ENCODE data around the gene EPB41L2.

Gene EPB41L2

DNA sequence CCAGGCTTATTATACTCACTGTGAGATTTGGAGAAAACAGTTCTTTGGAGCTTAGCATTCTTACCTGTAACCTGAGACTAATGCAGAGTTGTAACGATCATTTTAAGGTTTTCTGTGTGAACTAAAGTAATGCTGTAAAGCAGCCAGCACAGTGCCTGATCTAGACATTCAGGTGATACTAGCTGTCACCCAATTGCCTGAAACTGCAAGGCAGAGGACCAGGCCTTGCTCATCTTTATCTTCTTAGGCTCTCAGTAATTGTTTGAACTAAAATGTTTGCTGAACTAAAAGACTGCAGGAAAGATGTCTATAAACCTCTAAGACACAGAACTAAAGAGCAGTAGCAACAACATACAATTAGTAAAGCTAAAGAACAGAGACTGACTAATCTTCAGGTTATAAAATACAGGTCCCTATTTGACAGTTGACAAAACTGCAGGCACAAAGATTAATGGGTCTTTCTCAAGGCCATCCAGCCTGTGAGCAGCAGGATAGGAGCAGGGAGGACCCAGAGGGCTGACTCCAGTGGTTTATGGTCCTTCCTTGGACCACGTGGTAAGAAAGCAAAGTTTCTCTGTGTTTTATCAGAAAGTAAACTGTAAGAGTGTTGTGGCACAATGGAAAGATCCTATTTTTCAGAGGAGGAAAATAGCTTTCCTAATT, 204.4 kb downstream of the EPB41L2 start:
- no peak for DNase-seq

DNA sequence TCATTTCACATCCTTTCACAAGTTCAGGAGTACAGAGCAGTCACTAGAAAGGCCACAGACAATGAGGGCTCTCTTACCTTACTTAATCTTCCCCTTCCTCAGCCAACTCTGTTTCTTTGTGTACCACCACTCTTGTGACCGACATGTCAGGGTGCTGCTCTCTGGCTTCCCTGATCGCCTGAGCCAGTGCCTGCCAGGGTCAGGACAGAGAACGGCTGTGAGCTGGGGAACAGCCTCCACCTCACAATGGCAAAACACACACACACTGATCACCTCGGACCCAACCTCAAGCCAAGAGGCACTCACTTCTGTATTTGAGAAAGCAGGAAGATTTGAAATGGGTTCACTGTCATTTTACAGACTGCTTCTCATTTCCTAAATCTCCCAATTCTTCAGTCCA, 205.0 kb downstream of the EPB41L2 start:
- DNase-seq, result no peak

DNA sequence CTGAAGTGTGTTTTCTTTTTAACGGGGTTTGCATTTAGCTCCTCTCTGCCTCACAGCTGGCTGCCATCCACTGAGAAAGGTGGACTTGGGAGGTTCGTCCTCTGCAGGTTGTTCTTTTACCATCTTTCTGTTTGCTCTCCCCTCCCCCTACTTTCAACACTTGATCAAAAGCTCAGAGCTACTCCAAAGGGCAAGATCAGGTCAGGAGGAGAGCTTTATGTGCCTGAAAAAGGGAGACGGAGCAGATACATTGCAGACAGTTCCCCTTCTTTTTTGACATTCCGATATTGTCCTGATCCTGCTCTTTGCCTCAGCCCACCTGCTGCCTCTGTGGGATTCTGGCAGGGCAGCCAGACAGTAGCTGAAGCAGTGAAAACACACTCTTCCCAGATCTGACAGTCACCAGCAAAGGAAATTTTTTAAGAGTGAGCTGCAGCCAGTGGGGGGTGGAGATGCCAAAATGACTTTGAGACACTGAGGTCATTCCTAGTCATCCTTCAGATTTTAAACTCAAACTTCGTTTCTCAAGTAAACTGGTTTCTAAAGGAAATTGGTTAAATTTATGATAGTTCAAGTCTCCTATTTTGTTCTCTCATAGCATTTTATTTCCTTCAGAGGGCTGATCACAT, 209.4 kb downstream of the EPB41L2 start:
- no peak for DNase-seq

DNA sequence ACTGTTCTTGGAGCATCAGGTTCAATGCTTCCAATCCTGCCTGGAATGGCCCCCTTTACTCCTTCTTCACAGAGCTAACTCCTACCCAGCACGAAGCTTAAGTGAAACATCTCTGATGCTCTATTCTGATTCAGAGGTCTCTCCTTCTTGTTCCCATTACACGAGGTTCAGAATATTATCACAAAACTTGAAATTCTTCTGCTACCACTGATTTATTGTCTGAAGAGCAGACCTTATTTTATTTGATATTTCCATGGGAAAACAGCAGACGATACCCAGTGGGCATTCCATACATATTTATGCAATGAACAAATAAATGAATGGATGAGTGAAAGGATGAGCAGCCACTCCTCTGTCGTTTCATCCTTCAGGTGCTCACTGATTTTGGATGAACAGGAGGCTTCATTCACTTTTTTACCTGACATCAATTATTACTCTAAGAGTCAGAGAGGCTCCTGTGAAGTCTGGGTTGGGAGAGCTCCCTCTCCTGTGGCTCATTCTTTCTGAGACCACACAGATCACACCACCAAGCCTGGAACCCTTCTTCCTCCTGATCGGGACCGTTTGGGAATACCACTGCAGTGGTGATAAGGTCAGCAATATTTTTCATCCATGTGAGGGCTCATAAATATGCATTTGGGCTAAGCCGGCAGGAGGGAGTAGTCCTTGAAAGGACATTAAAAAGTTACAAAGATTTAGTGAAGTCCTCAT, 210.0 kb downstream of the EPB41L2 start:
- DNase-seq, result no peak

DNA sequence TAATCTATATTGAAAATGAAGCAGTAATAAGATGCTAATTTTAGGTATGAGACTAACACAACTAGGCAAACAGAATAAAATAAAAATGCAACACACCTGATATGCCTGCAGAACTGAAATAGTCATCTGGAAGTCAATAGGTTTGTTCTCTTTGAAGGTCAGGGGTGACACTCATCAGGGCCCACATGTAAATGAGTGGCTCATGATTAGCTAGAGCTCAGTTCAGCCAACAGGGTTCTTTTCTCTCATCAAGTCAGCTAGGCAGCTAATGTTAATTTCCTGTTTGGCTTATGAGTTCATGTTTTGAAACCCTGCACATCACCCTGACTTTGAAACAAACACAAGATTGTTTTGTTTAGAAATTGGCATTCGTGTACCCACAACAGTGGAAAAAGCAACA, 212.0 kb downstream of the EPB41L2 start:
- DNase-seq, result no peak

DNA sequence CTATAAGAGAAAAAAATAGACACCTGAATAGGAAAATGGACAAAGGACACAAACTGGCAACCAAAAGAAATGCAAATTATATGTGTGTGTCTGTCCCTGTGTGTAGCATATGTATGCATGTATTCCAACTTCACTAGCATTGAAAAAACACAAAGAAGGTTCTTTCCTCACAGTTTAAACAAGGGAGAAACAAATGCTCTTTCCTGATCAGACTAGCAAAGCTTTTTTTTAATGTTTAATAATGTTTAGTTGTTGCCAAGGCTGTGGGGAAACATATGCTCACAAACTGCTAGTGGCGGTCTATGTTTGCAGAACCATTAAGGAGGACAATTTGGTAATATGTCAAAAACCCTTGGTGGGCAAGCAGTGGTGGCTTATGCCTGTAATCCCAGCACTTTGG, 213.5 kb downstream of the EPB41L2 start:
- no peak for DNase-seq

DNA sequence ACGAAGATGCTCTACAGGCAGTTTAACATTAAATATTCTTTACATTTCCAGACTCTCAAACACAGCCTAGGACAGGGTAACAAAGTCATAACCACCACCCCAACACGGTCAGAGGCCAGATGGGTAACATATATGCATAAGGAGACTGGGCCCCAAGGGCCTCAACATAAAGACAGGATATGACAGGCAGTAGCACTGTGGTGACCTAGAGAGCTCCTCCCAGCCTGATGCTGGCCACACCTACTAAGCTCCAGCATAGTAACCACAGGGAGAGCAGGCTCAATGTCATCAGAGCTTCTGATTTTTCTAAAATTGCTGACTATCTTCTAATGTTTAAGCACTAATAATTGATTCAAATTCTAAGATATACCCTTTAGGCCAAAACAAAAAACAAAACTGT, 214.1 kb downstream of the EPB41L2 start:
- DNase-seq, result no peak

DNA sequence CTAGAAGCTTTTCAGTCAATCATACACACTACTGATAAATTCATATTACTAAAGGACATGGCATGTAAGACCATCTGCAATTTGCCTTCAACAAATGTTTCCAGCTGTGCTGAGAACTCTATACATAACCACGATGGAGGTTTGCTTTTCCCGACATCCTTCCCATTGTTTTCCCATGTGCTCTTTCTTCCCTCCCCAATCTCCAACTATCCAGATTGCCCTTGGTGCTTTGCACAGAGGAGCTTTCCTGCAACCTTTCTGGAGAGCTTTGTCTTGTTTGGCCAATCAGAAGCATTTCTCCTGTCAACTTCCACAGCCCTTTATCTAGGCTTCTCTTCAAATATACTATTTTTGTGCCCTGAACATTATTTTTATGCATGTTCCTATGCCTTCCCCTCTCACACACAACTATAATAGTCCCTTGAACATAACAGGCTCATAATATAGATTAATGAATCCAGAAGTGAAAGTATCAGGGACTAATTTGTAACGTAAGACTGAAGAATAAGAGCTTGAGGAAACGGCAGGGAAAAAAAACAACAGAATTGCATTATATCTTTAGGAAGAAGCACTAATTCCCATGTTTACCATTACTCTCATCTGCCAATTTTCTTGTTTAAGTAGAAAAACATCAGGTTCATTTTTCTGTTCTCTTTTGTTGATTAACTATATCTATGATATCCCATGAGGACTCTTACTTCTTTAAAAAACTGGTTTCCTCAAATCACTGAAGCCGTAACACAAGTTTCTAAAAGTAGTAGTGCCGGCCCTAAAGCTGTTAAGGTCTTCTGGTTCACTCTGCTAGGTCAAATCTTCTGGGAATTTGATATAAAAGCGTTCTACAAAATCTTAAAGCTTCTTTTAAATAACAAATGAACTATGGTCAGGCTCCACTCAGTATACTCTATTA, 215.8 kb downstream of the EPB41L2 start:
- DNase-seq, result no peak

DNA sequence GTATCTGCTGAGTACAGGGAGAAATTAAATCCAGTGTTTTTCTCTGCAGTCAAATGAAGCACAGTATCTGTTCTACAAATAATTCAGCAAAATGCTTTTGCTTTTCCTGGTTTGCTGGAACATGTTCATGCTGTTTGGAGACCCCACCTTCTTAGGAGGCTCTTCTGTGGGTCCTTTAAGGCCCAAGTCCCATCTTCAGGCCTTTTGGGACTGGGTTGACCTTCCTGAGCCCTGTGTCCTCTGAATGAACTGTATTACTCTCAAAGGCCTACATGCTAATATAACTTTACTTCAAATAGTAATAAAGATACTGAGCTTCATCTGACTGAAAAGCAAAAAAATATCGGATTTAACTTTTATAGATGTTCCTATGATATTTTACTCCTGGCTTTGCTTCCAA, 216.5 kb downstream of the EPB41L2 start:
- no peak for DNase-seq

DNA sequence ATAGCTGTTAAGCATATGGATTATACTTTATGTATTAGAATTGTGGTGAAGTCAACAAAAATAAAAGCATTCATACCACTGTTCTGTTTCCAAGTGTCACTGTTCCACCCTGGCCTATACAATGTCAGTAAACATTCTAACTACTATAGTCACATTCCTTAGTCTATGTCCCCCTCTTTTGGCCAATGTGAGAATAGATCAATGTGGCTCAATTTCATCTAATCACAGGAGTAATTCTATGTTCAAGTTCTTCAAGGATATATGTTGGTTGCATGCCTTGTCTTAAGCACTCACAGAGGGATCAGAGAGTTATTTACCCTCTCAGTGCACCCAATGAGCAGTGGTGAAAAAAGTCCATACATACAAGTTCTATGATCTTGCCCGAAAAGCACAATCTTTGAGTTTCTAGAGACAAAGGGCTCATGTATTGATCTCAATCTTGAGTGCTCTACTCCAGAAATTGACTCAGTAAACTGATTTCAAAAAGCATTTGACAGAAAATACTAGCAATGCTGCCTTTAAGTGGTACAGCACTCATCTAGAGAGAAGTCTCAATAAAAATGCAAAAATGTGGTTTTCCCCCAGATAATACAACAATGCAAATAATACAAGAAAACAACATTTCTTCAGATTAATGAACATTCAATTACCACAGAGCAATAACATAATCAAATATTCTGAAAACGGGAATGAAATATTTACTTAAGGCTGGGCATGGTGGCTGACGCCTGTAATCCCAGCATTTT, 219.3 kb downstream of the EPB41L2 start:
- DNase-seq, result peak in 1 of 2 donors; percentile 36

DNA sequence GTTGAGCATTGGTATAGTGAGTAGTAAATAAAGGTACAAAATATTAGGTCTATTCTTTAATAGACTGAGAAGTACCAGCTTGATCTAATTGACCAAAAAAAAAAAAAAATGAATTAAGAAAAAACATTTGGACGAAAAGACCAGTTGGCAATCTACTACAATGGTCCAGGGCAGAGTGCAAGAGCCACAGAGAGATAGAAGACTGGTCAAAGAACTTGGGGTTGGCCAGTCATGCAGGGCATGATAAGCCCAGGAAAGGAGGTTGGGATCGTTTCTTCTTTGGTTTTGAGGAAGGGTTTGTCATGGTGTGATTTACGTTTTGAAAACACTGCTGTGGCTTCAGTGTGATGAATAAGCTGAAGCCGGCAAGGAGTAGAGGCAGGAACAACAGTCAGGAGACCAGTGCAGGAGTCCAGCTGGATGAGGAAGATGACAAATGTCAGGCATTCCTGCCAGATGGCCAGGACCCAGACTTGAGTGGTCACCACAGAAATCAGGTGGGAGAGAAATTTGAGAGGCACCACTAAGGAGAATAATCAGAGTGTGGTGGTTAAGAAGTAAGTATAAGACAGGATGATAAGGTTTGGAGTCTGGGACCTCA, 221.8 kb downstream of the EPB41L2 start:
- DNase-seq, result no peak

DNA sequence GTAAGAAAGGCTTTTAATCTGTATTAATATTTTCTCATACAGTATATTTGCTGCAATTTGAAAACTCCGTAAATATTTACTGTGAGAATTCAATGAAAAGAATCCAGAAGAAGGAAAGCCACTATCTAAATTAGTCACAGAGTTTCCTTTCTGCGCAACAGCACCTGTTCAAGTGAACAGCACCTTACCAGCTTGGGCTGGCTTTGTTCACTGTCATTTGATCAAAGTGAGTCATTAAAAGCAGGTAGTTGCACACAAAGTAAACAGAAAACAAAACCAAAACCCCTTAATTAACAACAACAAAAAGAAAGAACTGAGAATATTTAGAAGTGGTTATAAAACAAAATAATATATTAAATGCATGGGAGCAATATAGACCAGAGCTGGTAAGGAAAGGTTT, 223.0 kb downstream of the EPB41L2 start:
- DNase-seq, result no peak

DNA sequence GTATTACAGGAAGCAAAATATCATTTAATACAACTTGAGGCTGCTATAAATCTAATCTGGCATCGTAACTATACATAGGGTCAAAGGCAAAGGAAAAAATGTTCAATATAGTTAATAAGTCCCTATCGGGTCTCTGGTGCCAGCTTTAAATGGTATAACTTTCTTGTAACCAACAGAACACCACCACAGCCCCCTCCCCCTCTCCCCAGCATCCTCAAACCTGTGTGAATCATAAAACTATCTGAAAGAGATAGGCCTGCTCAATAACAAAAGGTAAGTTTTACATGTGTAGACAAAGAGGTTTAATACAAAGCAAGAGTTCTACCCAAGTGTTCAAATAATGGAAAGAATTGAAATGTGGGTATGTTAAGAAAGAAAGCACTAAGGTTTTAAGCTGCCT, 223.7 kb downstream of the EPB41L2 start:
- no peak for DNase-seq

DNA sequence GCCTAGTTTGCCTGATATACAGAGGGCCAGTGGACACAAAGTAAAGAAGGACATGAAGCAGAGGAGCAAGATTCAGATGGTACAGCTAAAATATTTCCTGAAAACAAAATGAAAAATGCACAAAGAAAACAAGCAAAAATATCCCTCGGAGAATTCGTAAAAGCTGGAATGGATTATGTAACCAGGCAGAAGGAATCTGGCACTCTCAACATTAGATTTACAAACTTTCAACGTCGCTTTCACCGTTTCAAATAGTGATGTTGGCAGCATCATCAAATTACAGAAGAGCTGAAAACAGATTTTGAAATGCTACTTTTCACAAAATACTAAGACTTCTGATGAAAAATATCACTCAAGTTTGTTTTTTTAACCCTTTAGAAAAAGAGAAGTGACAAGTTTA, 224.1 kb downstream of the EPB41L2 start:
- no peak for DNase-seq

DNA sequence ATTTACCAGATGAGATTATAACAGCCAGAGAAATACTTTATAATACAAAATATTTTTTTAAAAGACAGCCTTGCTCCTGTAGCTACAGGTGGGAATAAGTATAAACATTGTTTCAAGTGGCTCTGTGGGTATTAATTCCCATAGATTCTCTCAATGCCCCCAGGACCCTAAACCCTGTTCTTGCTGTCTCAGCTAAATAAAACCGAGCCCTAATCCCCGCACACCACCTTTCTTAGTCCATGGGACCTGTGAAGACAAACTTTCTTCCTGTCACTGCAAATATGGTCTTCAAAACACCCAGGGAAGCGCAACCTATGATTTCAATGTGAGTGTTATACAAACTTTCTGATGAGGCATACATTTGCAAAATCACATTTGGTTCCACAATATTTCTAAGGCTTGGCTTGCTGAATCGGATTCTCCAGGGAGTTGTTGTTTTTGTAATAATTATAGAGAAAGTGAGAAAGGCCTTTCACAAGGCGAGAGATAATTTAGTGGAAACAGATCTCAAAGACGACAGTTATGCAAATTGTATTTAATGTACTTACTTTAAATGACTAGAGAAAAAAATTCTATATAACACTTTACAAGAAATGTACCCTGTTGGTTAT, 224.7 kb downstream of the EPB41L2 start:
- DNase-seq, result no peak

DNA sequence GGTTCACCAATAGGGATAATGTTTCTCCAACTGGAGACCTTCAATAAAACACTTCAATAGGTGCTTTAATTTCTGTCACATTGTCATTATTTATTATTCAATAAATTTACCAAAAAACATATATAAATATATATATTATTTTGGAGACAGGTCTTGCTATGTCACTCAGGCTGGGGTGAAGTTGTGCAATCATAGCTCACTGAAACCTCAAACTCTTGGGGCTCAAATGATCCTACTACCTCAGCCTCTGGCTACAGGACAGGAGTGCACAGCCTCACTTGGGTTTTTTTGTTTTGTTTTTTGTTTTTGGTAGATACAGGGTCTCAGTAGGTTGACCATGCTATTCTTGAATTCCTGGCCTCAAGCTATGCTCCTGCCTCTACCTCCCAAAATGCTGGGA, 226.0 kb downstream of the EPB41L2 start:
- no peak for DNase-seq

DNA sequence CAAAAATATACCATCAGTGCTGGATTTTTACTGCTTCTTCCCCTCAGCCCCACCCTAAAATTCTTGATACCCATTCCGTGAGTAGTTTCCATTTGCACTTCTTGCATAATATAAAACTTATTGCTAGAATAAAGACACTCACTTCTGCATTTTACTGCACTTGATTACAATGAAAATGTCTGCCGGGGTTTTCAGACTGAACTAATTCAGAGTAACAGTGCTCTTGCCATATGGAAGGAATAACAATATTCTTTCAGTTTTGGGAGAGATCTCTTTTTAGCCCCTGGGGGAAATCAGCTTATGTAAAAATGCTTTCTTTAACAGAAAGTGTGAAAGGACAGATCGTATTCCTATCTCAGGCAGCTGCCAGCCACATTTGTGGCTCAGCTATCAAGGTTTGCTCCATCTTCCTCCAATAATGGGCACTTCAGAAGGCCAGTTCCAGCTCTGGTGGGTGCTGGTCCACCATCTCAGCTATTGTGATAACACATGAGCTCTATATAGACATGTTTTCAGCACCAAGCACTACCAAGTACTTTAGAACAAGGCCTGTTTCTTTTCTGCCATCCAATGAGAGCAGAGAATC, 226.9 kb downstream of the EPB41L2 start:
- no peak for DNase-seq

DNA sequence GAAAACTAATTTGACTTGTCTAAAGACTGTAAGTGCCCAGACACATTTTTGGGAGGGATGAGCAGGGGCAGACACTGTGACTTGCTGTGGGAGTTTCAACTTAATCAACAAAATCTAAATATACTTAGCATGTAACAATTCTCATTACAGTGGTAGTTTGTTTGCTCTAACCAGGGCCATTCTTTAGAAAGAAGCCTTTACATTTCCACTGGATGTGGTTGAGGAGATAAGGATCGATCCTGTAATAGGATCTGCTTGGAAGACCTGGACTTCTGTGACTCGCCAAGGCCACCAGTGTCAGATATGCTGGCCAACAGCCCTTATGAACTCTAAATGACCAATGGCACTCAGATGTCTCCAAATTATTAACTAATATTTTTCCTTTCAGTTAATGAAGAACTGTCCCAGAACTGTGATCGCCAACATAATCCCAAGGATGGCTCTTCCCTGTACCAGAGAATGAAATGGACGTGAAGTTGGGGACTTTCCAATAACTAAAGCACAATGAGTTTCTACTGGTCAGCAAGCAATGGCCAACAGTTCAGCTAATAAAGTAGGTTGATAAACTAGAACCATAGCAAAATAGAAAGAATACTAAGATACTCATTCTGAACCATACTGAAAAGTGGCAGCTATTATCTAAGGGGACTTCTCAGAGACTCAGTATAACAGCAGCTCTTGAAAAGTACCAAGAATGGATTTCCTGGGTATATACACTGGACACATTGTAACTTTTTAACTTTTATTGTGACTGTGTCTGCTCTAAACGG, 228.4 kb downstream of the EPB41L2 start:
- DNase-seq, result no peak

DNA sequence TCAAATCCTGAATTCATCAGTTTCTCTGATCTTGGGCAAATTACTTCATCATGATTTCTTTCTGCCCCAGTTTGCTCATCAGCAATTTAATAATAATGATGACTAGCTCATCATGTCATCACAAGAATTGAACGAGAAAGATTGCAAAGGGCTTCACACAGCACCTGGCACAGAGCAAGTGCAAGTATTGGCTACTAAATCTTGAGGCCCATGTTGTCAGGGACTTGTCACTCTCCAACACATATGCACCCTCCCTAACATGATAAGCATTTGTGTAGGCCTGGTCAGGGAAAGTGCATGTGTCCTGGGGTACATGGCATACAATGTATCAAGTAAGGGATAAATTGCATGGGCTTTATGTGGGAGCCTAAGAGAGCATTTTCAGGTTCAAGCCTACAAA, 229.5 kb downstream of the EPB41L2 start:
- no peak for DNase-seq

DNA sequence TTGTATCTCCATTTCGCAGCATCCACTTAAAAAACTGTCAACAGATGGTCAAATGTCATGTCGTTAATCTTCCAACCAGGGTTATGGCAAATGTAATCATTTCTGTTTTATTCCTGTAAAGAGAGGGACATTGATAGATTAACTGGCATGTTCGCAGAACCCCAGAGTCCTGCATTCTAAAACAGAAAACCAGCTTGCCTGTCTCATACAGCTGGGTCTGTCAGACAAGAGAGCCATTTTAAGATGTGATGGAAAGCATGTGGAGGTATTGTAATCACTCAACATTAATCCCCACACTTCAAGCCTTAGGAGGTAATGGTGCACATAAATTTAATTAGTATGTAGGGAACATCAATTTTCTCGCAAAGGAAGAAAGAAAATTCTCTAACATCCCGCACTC, 231.4 kb downstream of the EPB41L2 start:
- no peak for DNase-seq
